ENCODE data around the gene CCNA1.

CCNA1 gene

DNA sequence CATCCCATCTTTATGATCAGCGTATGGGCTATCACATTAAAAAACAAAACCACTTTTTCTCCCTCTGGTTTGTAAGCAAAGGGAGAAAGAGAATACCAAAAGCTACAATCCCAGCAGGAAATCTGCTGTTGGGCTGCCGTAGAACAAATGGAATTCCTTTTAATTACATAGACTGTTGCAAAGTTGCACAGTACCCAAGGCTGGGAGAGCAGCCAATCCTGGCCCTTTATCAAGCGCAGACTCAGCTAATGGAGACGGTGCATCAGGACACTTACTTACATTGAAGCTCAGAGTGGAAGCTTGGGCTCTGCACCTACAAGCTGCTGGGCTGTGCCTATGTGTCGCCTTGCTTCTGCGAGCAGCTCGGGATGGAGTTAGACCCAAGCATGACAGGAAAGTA, 15.2 kb downstream of the CCNA1 start:
- DNase-seq: no peak
- in situ Hi-C loops (cut with MboI; ENCODE audit: low pct_unique_long_range_greater_than_20kb, low sequenced_read_pairs): no loop called here

GRCh38 chr13:36450534-36450933, 18.2 kb downstream of the CCNA1 start:
- in situ Hi-C loops (cut with MboI; ENCODE audit: low pct_unique_long_range_greater_than_20kb, low sequenced_read_pairs): no loop called here
- DNase-seq: peak; percentile 56

DNA sequence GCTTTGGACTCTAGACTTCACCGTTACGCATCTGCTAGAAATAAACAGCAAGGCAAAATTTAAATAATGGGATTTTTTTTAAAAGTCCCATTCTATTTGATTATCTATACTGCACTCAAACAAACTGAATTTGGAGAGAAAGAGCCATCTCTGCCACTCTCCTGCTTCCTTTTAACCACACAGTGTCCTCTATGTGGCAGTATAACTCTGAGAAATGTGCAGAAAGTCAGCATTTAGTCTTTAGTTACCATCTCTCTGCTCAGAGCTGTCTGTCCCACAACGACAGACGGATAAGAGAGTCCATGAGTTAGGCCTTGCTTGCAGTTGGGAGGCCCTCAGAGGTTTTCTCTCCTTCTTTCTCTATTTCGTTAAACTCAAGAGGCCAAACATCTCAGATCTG, 21.2 kb downstream of the CCNA1 start:
- DNase-seq: peak; percentile 27
- in situ Hi-C loops (cut with MboI; ENCODE audit: low pct_unique_long_range_greater_than_20kb, low sequenced_read_pairs): no loop called here

DNA sequence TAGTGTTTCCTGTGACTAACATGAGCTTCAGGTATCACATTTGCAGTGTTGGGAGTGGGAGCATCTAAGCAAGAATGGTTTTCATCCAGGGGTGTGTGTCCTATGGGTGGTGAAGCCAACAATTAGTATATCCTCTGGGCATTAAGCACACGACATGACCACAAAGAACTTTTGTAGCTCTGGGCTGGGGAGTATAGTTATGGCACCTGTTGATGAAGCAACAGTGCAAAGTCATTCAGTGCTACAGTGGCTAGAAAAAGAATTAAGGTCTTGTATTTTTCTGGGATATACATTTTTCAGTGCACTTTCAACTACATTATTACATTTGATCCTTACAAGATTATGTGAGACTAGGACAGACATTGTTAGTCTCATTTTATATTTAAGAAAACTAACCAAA, 21.8 kb downstream of the CCNA1 start:
- no peak for DNase-seq
- in situ Hi-C loops (cut with MboI; ENCODE audit: low pct_unique_long_range_greater_than_20kb, low sequenced_read_pairs): no loop called here

DNA sequence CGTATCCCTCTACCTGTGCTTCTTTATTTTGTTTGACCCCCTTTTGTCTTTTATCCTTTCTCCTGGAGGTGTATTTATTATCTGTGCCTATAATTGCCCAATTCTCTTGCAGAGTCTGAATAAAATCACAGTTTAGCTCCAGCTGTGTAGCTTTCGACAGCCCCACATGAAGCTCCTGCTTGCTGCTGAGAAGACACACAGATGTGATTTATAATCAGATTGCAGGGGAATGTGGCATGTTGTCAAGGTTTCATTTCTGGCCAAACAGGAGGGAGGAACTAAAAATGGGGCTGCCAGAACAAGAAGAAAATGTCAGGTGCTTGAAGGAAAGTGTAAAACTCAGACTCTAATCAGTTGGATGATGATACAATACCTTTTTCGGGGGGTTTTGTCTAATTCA, 22.7 kb downstream of the CCNA1 start:
- in situ Hi-C loops (cut with MboI; ENCODE audit: low pct_unique_long_range_greater_than_20kb, low sequenced_read_pairs): no loop called here
- no peak for DNase-seq

- no peak for DNase-seq
- in situ Hi-C loops (cut with MboI; ENCODE audit: low pct_unique_long_range_greater_than_20kb, low sequenced_read_pairs): no loop called here
Observed at GRCh38 chr13:36456577-36456976, 24.3 kb downstream of the CCNA1 start.

- in situ Hi-C loops (cut with MboI; ENCODE audit: low pct_unique_long_range_greater_than_20kb, low sequenced_read_pairs): no loop called here
- no peak for DNase-seq
Observed at GRCh38 chr13:36461506-36461905, 29.2 kb downstream of the CCNA1 start.

DNA sequence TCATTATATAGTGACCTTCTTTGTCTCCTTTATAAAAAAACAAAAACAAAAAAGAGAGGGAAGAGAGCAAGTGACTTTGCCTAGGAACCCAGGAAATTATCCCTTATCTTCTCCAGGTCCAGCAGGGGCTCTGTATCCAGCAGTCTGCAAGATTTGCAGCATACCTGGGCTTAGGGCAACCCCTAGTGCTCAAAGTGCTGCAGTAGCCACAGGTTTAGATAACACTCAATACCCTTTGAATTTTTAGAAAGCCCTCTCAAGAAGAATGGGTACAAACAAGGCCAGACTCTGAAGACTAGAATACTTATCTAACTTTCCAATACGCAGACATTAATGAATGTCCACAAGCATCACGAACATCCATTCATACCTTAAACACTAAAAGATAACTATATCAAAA, 43.2 kb downstream of the CCNA1 start:
- peak; percentile 54 for DNase-seq
- in situ Hi-C loops (cut with MboI; ENCODE audit: low pct_unique_long_range_greater_than_20kb, low sequenced_read_pairs): no loop called here

DNA sequence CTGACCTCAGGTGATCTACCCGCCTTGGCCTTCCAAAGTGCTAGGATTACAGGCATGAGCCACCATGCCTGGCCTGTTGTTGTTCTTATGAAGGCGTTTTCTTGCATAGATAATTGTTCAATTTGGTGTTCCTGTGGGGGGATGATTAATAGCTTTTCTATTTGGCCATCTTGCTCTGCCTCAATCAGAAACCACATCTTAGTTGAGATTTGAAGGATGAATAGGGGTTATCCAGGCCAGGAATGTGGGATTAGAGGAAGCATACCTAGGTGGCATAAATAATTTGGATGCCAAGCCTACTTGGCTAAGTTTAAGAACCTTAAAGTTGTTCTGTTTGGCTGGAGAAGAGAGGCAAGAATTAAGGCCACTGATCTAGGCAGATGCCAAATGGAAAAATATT, 44.4 kb downstream of the CCNA1 start:
- in situ Hi-C loops (cut with MboI; ENCODE audit: low pct_unique_long_range_greater_than_20kb, low sequenced_read_pairs): no loop called here
- no peak for DNase-seq

- in situ Hi-C loops (cut with MboI; ENCODE audit: low pct_unique_long_range_greater_than_20kb, low sequenced_read_pairs): no loop called here
- peak; percentile 51 for DNase-seq
Observed at GRCh38 chr13:36480726-36481427, 48.6 kb downstream of the CCNA1 start.

GRCh38 chr13:36490055-36490454, 57.8 kb downstream of the CCNA1 start:
- no peak for DNase-seq
- in situ Hi-C loops (cut with MboI; ENCODE audit: low pct_unique_long_range_greater_than_20kb, low sequenced_read_pairs): no loop called here

Data from KBM-7 (cell line).